ENCODE results near the gene MAN2A1.

MAN2A1 gene

GRCh38 chr5:109682383-109682782 lies 7.3 kb upstream of the MAN2A1 start:
- DNase-seq: no peak

GRCh38 chr5:109685916-109686315 lies 3.8 kb upstream of the MAN2A1 start:
- no peak for DNase-seq

GRCh38 chr5:109688630-109688969 lies 1.1 kb upstream of the MAN2A1 start:
- DNase-seq: no peak

GRCh38 chr5:109688970-109689739 lies 572 bp upstream of the MAN2A1 start:
- peak; percentile 82 for DNase-seq

GRCh38 chr5:109690242-109690974 lies 681 bp downstream of the MAN2A1 start:
- DNase-seq: peak; percentile 21

GRCh38 chr5:109690975-109691574 lies 1.3 kb downstream of the MAN2A1 start:
- peak; percentile 69 for DNase-seq

- no peak for DNase-seq
Observed at GRCh38 chr5:109691996-109692395, 2.3 kb downstream of the MAN2A1 start.

- no peak for DNase-seq
Observed at GRCh38 chr5:109692852-109693251, 3.1 kb downstream of the MAN2A1 start.

GRCh38 chr5:109693535-109694400 lies 4.0 kb downstream of the MAN2A1 start:
- DNase-seq: no peak

GRCh38 chr5:109694451-109694891 lies 4.7 kb downstream of the MAN2A1 start:
- no peak for DNase-seq

GRCh38 chr5:109695005-109695926 lies 5.5 kb downstream of the MAN2A1 start:
- no peak for DNase-seq

- DNase-seq: no peak
Observed at GRCh38 chr5:109697339-109697738, 7.6 kb downstream of the MAN2A1 start.

GRCh38 chr5:109700516-109701153 lies 10.9 kb downstream of the MAN2A1 start:
- no peak for DNase-seq

- DNase-seq: no peak
Observed at GRCh38 chr5:109701252-109701651, 11.5 kb downstream of the MAN2A1 start.

GRCh38 chr5:109701792-109702191 lies 12.1 kb downstream of the MAN2A1 start:
- DNase-seq: no peak

- no peak for DNase-seq
Observed at GRCh38 chr5:109703166-109703565, 13.4 kb downstream of the MAN2A1 start.

- DNase-seq: no peak
Observed at GRCh38 chr5:109703829-109704228, 14.1 kb downstream of the MAN2A1 start.

GRCh38 chr5:109704282-109704952 lies 14.7 kb downstream of the MAN2A1 start:
- no peak for DNase-seq

- no peak for DNase-seq
Observed at GRCh38 chr5:109705596-109705995, 15.9 kb downstream of the MAN2A1 start.

- no peak for DNase-seq
Observed at GRCh38 chr5:109706095-109706494, 16.4 kb downstream of the MAN2A1 start.

GRCh38 chr5:109707531-109707930 lies 17.8 kb downstream of the MAN2A1 start:
- DNase-seq: no peak
